GM12878 (cell line): Measurements from ENCODE around the gene PLXND1. TPM values are rescaled to one million over a fixed set of nuclear protein-coding genes. Genes with fewer than 3 reads are reported as not detected.

Experiments used
- ATAC-seq: fragments of 200-7000 bp; cut with Tn5 transposase; 3 replicates; pipeline ENCODE4 v1.9.1; 2020; ENCODE audit warnings: mild to moderate bottlenecking, moderate library complexity
- BruUV-seq: library from RNA; stranded (reverse); fragments of 400-500 nt; replicated peaks from 2 replicates; lab custom pipeline; 2021; lab: Mats Ljungman, UMichigan
- CTCF ChIA-PET: fragments of 300-600 bp; sonication (Branson Sonifier 250); formaldehyde crosslinking; extraction: SDS; loops from one replicate; lab custom pipeline; 2021; ENCODE audit warnings: inconsistent platforms; lab: Yijun Ruan, JAX
- POLR2A ChIA-PET: fragments of 350-600 bp; formaldehyde crosslinking; extraction: SDS; loops from one replicate; lab custom pipeline; 2021; ENCODE audit warnings: inconsistent platforms; lab: Charles Lee
- RAD21 ChIA-PET: fragments of 300-600 bp; sonication (Branson Sonifier 250); formaldehyde crosslinking; loops from one replicate; lab custom pipeline; 2023; ENCODE audit warnings: antibody characterized with exemption; ENCODE audit not compliant: unreplicated experiment; lab: Charles Lee
- SMC1A ChIA-PET: fragments of 300-600 bp; sonication (Branson Sonifier 250); formaldehyde crosslinking; loops from one replicate; lab custom pipeline; 2023; ENCODE audit not compliant: unreplicated experiment, uncharacterized antibody; lab: Charles Lee
- DNase-seq: peaks from one replicate; pipeline ENCODE4 v3.0.0-alpha.2; 2011; ENCODE audit warnings: low read depth, low spot score
- FAIRE-seq: peaks from 3 replicates; lab custom pipeline; 2011; peaks lifted over from hg19 to GRCh38; lab: Jason Lieb, UNC
- H2AFZ ChIP-seq: 2 replicates; pipeline ENCODE4 v1.6.0; 2011; ENCODE audit warnings: low read depth, low read length, control low read depth; ENCODE audit not compliant: control insufficient read depth
- H3K27ac ChIP-seq: 2 replicates; pipeline ENCODE4 v1.5.1; 2011; ENCODE audit warnings: control low read depth; ENCODE audit not compliant: control insufficient read depth, insufficient read depth
- H3K27me3 ChIP-seq, 2 experiments: replicated peaks in 1 of 2; 2 replicates each; pipeline versions ENCODE4 v1.6.0 to v1.6.1; 2011; ENCODE audit warnings: low read length in 1 of 2; ENCODE audit not compliant: control insufficient read depth in 2 of 2, insufficient read depth in 2 of 2
- H3K36me3 ChIP-seq, 2 experiments: 2 replicates each; pipeline ENCODE4 v1.5.1; 2011; ENCODE audit warnings: low read length in 1 of 2; ENCODE audit not compliant: control insufficient read depth in 2 of 2, insufficient read depth in 2 of 2
- H3K4me1 ChIP-seq: 2 replicates; pipeline ENCODE4 v1.6.1; 2011; ENCODE audit warnings: mild to moderate bottlenecking, low read length, moderate library complexity, mixed read lengths; ENCODE audit not compliant: control insufficient read depth, insufficient read depth
- H3K4me2 ChIP-seq: 2 replicates; pipeline ENCODE4 v1.6.0; 2011; ENCODE audit warnings: control low read depth; ENCODE audit not compliant: control insufficient read depth, insufficient read depth
- H3K4me3 ChIP-seq: fragments of 200-600 bp; sonication (generic); 2 replicates; pipeline ENCODE4 v1.5.1; 2016
- H3K79me2 ChIP-seq: 2 replicates; pipeline ENCODE4 v1.6.0; 2011; ENCODE audit warnings: low read length; ENCODE audit not compliant: control insufficient read depth, insufficient read depth
- H3K9ac ChIP-seq: 2 replicates; pipeline ENCODE4 v1.8.0; 2011; ENCODE audit warnings: low read length, control low read depth, mixed read lengths; ENCODE audit not compliant: control insufficient read depth, insufficient read depth
- H3K9me3 ChIP-seq: replicated peaks from 3 replicates; pipeline ENCODE4 v1.5.1; 2011; ENCODE audit warnings: mild to moderate bottlenecking, low read length; ENCODE audit not compliant: control insufficient read depth, insufficient read depth
- H4K20me1 ChIP-seq: 2 replicates; pipeline ENCODE4 v1.6.0; 2011; ENCODE audit not compliant: control insufficient read depth, insufficient read depth
- CHD1 ChIP-seq: IDR thresholded peaks from 2 replicates; pipeline ENCODE4 v1.6.1; 2012; ENCODE audit warnings: low read depth, low read length, improper control_type of control experiment
- CREB1 ChIP-seq: IDR thresholded peaks from 2 replicates; pipeline ENCODE4 v1.6.1; 2012; ENCODE audit warnings: low read depth, mild to moderate bottlenecking, inconsistent platforms
- KDM1A ChIP-seq: fragments of 200-600 bp; sonication (generic); IDR thresholded peaks from 2 replicates; pipeline ENCODE4 v1.6.1; 2016; ENCODE audit warnings: borderline replicate concordance
- MTA2 ChIP-seq: fragments of 450-650 bp; IDR thresholded peaks from 2 replicates; pipeline ENCODE4 v1.6.1; 2016; ENCODE audit warnings: low read depth, mild to moderate bottlenecking, moderate library complexity
- STAT1 ChIP-seq: fragments of 450-650 bp; conservative IDR thresholded peaks from 2 replicates; pipeline ENCODE4 v1.6.1; 2014; ENCODE audit warnings: antibody characterized with exemption, mild to moderate bottlenecking
- WRNIP1 ChIP-seq: IDR thresholded peaks from 2 replicates; pipeline ENCODE4 v1.6.1; 2011; ENCODE audit warnings: low read depth, low read length, improper control_type of control experiment, borderline replicate concordance
- WGBS: methylation state at CpG from one replicate; pipeline ENCODE4 v1.1.6; 2016; ENCODE audit warnings: low lambda C conversion rate; ENCODE audit not compliant: insufficient replicate concordance, insufficient coverage; ENCODE audit errors: missing lambda C conversion rate; 5-methylcytosine and 5-hydroxymethylcytosine counted together
- in situ Hi-C: fragments of 300-500 bp; cut with MboI; formaldehyde crosslinking; loops from 9 replicates; pipeline ENCODE4 v1.14.3; 2018; ENCODE audit warnings: mixed read lengths
- intact Hi-C: fragments of 100-400 bp; cut with micrococcal nuclease; formaldehyde crosslinking; loops from one replicate; pipeline ENCODE4 v1.14.2; 2022; ENCODE audit not compliant: unreplicated experiment
- polyA plus RNA-seq, 11 experiments: library from polyadenylated mRNA; depleted of rRNA in 4 of 11; unstranded in 6 of 11; stranded (reverse) in 5 of 11; fragments of >200 nt; fragmentation: Nextera tagmentation in 4 of 11; fragmentation: Illumina TruSeq in 1 of 11; extraction: Ambion mirVana in 4 of 11; extraction: Trizol in 1 of 11; gene quantifications; 1 replicate in 1 of 11; 2 replicates in 10 of 11; pipeline versions ENCODE4 v1.2.1 to v1.2.3, GENCODE V29; 2011 to 2016; ENCODE audit warnings: inconsistent platforms in 2 of 11, missing spikeins in 2 of 11, low read depth in 1 of 11
- total RNA-seq, 4 experiments: library from RNA; depleted of rRNA in 3 of 4; stranded (reverse); fragments of >200 nt in 3 of 4; fragmentation: Illumina TruSeq in 1 of 4; extraction: Trizol in 1 of 4; gene quantifications; 2 replicates each; pipeline versions ENCODE4 v1.2.1 to v1.2.3, GENCODE V29; 2013 to 2021
- TF ChIP-seq, protein P1 (sequence below): IDR thresholded peaks from 2 replicates; pipeline ENCODE4 v1.6.1; 2012; ENCODE audit warnings: low read depth, low read length, improper control_type of control experiment
- TF ChIP-seq, protein P2 (sequence below): fragments of 450-650 bp; IDR thresholded peaks from 2 replicates; pipeline ENCODE4 v1.6.1; 2018; ENCODE audit warnings: borderline replicate concordance, mild to moderate bottlenecking; ENCODE audit not compliant: partially characterized antibody

The PLXND1 gene
- total and polyA plus RNA-seq, 10 of the 15 experiments (the other 5 are each of a cell fraction or from before 2014, with no cell fraction given) = 0.01 to 2.3 (median 0.72) TPM; not detected in 7

DNA sequence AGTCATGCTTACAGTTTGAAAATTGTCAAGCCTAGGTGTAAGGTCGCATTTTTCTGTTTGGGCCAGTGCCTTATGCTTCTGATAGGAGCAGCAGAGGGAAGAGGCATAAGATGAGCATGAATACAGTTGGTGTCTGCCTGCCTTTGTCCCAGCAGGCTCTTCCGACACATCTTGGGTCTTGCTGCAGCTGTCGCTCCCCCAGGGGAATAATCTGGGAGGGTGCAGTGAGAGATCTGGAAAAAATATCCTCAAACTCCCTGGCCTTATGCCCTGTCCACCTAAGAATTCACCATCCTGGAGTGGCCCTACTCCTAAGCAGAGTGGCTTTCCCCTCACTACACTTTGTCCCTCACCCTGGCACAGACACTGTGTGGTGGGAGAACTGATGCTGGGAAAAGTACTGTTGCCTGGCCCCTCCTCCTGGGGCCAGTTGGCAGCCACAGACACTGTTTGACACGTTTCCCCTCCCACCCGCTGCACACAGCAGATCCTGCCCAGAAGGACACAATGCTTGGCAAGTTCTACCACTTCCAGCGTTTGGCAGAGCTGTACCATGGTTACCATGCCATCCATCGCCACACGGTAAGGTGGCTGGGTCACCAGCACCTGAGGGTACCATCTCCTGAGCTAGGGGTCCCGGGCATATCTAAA, 99.2 kb downstream of the PLXND1 start:
- SMC1A ChIA-PET = no interaction called here
- POLR2A ChIA-PET = no interaction called here
- Histone ChIP-seq H3K79me2 (no peaks in the 10 kb centered on the region), H2AFZ (no peak overlapping the region), H3K27me3 (no peaks in the 10 kb centered on the region), H3K4me1 (no peaks in the 10 kb centered on the region), H3K27ac (no peak overlapping the region), H3K9me3 (no peaks in the 10 kb centered on the region), H3K4me2 (no peak overlapping the region), H3K36me3 (no peaks in the 10 kb centered on the region; a peak in 1 of 4 replicates), H4K20me1 (no peaks in the 10 kb centered on the region), H3K4me3 (no peak overlapping the region), H3K9ac (no peak overlapping the region)
- no TSS peak for BruUV-seq
- RAD21 ChIA-PET = no interaction called here
- ATAC-seq (no peak), FAIRE-seq (no peak), DNase-seq (no peak)
- CTCF ChIA-PET = interaction anchor here (1.4 kb wide), 1 partner anchor 15 kb away, joined by 3 read pairs; no protein-coding TSS in a partner anchor
- intact Hi-C loops (no loop called here), in situ Hi-C loops (no loop called here)
- no peak for TF ChIP-seq WRNIP1
- no peak for TF ChIP-seq MTA2
- TF ChIP-seq CHD1 = no peak
- TF ChIP-seq CREB1 = no peak
- TF ChIP-seq, protein P1, sequence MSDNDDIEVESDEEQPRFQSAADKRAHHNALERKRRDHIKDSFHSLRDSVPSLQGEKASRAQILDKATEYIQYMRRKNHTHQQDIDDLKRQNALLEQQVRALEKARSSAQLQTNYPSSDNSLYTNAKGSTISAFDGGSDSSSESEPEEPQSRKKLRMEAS = no peak
- TF ChIP-seq, protein P2, sequence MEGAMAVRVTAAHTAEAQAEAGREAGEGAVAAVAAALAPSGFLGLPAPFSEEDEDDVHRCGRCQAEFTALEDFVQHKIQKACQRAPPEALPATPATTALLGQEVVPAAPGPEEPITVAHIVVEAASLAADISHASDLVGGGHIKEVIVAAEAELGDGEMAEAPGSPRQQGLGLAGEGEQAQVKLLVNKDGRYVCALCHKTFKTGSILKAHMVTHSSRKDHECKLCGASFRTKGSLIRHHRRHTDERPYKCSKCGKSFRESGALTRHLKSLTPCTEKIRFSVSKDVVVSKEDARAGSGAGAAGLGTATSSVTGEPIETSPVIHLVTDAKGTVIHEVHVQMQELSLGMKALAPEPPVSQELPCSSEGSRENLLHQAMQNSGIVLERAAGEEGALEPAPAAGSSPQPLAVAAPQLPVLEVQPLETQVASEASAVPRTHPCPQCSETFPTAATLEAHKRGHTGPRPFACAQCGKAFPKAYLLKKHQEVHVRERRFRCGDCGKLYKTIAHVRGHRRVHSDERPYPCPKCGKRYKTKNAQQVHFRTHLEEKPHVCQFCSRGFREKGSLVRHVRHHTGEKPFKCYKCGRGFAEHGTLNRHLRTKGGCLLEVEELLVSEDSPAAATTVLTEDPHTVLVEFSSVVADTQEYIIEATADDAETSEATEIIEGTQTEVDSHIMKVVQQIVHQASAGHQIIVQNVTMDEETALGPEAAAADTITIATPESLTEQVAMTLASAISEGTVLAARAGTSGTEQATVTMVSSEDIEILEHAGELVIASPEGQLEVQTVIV = no peak
- no peak for TF ChIP-seq STAT1
- no peak for TF ChIP-seq KDM1A
- 60% methylated on average over 9 of the region's 9 CpGs for WGBS
